H1 (cell line): ENCODE measurements around the gene GALNT9. TPM values are rescaled to one million over a fixed set of nuclear protein-coding genes. Genes with fewer than 3 reads are reported as not detected.

Source experiments
- CTCF ChIA-PET: fragments of 300-600 bp; sonication (Branson Sonifier 250); formaldehyde crosslinking; loops from one replicate; lab custom pipeline; 2021; ENCODE audit not compliant: partially characterized antibody; lab: Charles Lee
- POLR2A ChIA-PET: fragments of 300-600 bp; sonication (Branson Sonifier 250); formaldehyde crosslinking; loops from one replicate; lab custom pipeline; 2021; ENCODE audit warnings: inconsistent platforms; ENCODE audit not compliant: partially characterized antibody; lab: Charles Lee
- DNase-seq, 2 experiments: peaks; one replicate each; pipeline versions ENCODE4 v3.0.0 to v3.0.0-alpha.2; 2010 to 2022; ENCODE audit warnings: low spot score in 2 of 2, low read depth in 1 of 2, mixed read lengths in 1 of 2
- FAIRE-seq: peaks from 2 replicates; lab custom pipeline; 2011; peaks lifted over from hg19 to GRCh38; lab: Jason Lieb, UNC
- H2AFZ ChIP-seq: 2 replicates; pipeline ENCODE4 v1.8.1; 2012; ENCODE audit warnings: low read length, inconsistent platforms
- H2AK5ac ChIP-seq: 2 replicates; pipeline ENCODE4 v1.6.1; 2013; ENCODE audit warnings: low read depth, low read length
- H2BK120ac ChIP-seq: replicated peaks from 2 replicates; pipeline ENCODE3; 2013; ENCODE audit warnings: low read depth, low read length, inconsistent platforms
- H2BK12ac ChIP-seq: 2 replicates; pipeline ENCODE4 v1.6.1; 2013; ENCODE audit warnings: low read depth, low read length
- H2BK15ac ChIP-seq: 2 replicates; pipeline ENCODE4 v1.6.1; 2013; ENCODE audit warnings: low read length
- H2BK20ac ChIP-seq: 2 replicates; pipeline ENCODE4 v1.6.1; 2013; ENCODE audit warnings: low read length
- H2BK5ac ChIP-seq: 2 replicates; pipeline ENCODE4 v1.6.1; 2013; ENCODE audit warnings: low read depth, low read length
- H3K14ac ChIP-seq: 2 replicates; pipeline ENCODE4 v1.6.1; 2013; ENCODE audit warnings: inconsistent platforms; ENCODE audit not compliant: insufficient read length
- H3K18ac ChIP-seq: 2 replicates; pipeline ENCODE4 v1.6.1; 2013; ENCODE audit warnings: low read length; ENCODE audit errors: extremely low read depth
- H3K23ac ChIP-seq: 2 replicates; pipeline ENCODE4 v1.6.1; 2013; ENCODE audit warnings: inconsistent platforms; ENCODE audit not compliant: insufficient read length
- H3K23me2 ChIP-seq: 2 replicates; pipeline ENCODE4 v1.6.1; 2013; ENCODE audit warnings: low read depth, low read length
- H3K27ac ChIP-seq: 2 replicates; pipeline ENCODE4 v1.6.1; 2011; ENCODE audit warnings: low read depth, low read length, inconsistent platforms
- H3K27me3 ChIP-seq, 4 experiments: replicated peaks in 1 of 4; 1 replicate in 1 of 4; 2 replicates in 3 of 4; pipeline versions ENCODE4 v1.6.1 to v1.8.1; 2011 to 2013; ENCODE audit warnings: low read length in 3 of 4, mild to moderate bottlenecking in 3 of 4, inconsistent platforms in 2 of 4, mixed read lengths in 2 of 4, moderate library complexity in 1 of 4; ENCODE audit not compliant: control insufficient read depth in 3 of 4, insufficient read depth in 3 of 4; ENCODE audit errors: extremely low read depth in 1 of 4
- H3K36me3 ChIP-seq, 4 experiments: 2 replicates each; pipeline versions ENCODE4 v1.6.1 to v1.8.1; 2011 to 2013; ENCODE audit warnings: mild to moderate bottlenecking in 4 of 4, low read length in 3 of 4, moderate library complexity in 2 of 4, control low read depth in 1 of 4, inconsistent platforms in 1 of 4; ENCODE audit not compliant: insufficient read depth in 4 of 4, control insufficient read depth in 2 of 4
- H3K4ac ChIP-seq: replicated peaks from 2 replicates; pipeline ENCODE3; 2013; ENCODE audit warnings: low read length, low read depth, mixed read lengths, inconsistent platforms; ENCODE audit not compliant: insufficient read length
- H3K4me1 ChIP-seq, 4 experiments: replicated peaks in 1 of 4; 1 replicate in 1 of 4; 2 replicates in 3 of 4; pipeline versions ENCODE4 v1.6.1 to v1.8.1; 2011 to 2013; ENCODE audit warnings: low read length in 3 of 4, inconsistent platforms in 2 of 4, mixed read lengths in 1 of 4; ENCODE audit not compliant: insufficient read depth in 4 of 4, control insufficient read depth in 3 of 4
- H3K4me2 ChIP-seq, 2 experiments: 2 replicates each; pipeline versions ENCODE4 v1.6.1 to v1.8.1; 2011 to 2013; ENCODE audit warnings: low read depth in 2 of 2, low read length in 2 of 2, control low read depth in 1 of 2, inconsistent platforms in 1 of 2, mild to moderate bottlenecking in 1 of 2; ENCODE audit not compliant: insufficient read depth in 1 of 2
- H3K4me3 ChIP-seq, 4 experiments: fragments of 200-600, 300-600 bp in 1 of 4; sonication (generic), shearing (Covaris generic), sonication (Bioruptor Twin) in 1 of 4; 2 replicates each; pipeline versions ENCODE4 v1.5.1 to v1.8.1; 2011 to 2016; ENCODE audit warnings: low read length in 4 of 4, low read depth in 3 of 4, control low read depth in 2 of 4, inconsistent platforms in 2 of 4, mild to moderate bottlenecking in 2 of 4, mixed read lengths in 1 of 4, moderate library complexity in 1 of 4; ENCODE audit not compliant: insufficient read depth in 2 of 4; ENCODE audit errors: extremely low read depth in 1 of 4
- H3K56ac ChIP-seq: replicated peaks from 2 replicates; pipeline ENCODE3; 2013; ENCODE audit warnings: low read depth, mild to moderate bottlenecking, mixed read lengths, low read length, inconsistent platforms; ENCODE audit not compliant: insufficient read length
- H3K79me1 ChIP-seq: 2 replicates; pipeline ENCODE4 v1.6.1; 2013; ENCODE audit warnings: low read depth, low read length, control low read depth
- H3K79me2 ChIP-seq, 2 experiments: 2 replicates each; pipeline versions ENCODE4 v1.6.1 to v1.8.1; 2012 to 2013; ENCODE audit warnings: low read length in 2 of 2, mild to moderate bottlenecking in 2 of 2, inconsistent platforms in 1 of 2; ENCODE audit not compliant: insufficient read depth in 2 of 2, control insufficient read depth in 1 of 2
- H3K9ac ChIP-seq, 4 experiments: replicated peaks in 1 of 4; 1 replicate in 1 of 4; 2 replicates in 3 of 4; pipeline versions ENCODE4 v1.6.1 to v1.8.1; 2011 to 2013; ENCODE audit warnings: low read depth in 3 of 4, low read length in 3 of 4, control low read depth in 2 of 4, mild to moderate bottlenecking in 2 of 4, moderate library complexity in 2 of 4, inconsistent platforms in 1 of 4; ENCODE audit errors: extremely low read depth in 1 of 4
- H3K9me3 ChIP-seq, 2 experiments: 2 replicates each; pipeline versions ENCODE4 v1.6.1 to v1.8.1; 2012 to 2013; ENCODE audit warnings: mild to moderate bottlenecking in 2 of 2, moderate library complexity in 2 of 2, control low read depth in 1 of 2, inconsistent platforms in 1 of 2, low read depth in 1 of 2, low read length in 1 of 2, mixed read lengths in 1 of 2; ENCODE audit not compliant: insufficient read depth in 2 of 2
- H4K20me1 ChIP-seq, 2 experiments: replicated peaks in 1 of 2; 2 replicates each; pipeline versions ENCODE3 to v1.8.1; 2011 to 2013; ENCODE audit warnings: inconsistent platforms in 2 of 2, low read length in 2 of 2, mild to moderate bottlenecking in 1 of 2; ENCODE audit not compliant: insufficient read depth in 2 of 2, control insufficient read depth in 1 of 2
- H4K5ac ChIP-seq: 2 replicates; pipeline ENCODE4 v1.6.1; 2013; ENCODE audit warnings: low read length, low read depth, mixed read lengths, inconsistent platforms; ENCODE audit not compliant: insufficient read length
- H4K8ac ChIP-seq: 2 replicates; pipeline ENCODE4 v1.8.0; 2013; ENCODE audit warnings: mild to moderate bottlenecking, moderate library complexity, low read length, inconsistent platforms; ENCODE audit not compliant: insufficient read depth; ENCODE audit errors: extremely low read depth
- H4K91ac ChIP-seq: replicated peaks from 2 replicates; pipeline ENCODE3; 2013; ENCODE audit warnings: low read length, mixed read lengths, inconsistent platforms; ENCODE audit not compliant: insufficient read length
- WGBS, 2 experiments: shearing (Covaris generic) in 1 of 2; methylation state at CpG; one replicate each; pipeline versions ENCODE4 v1.1.6 to v1.1.7; 2013 to 2015; ENCODE audit warnings: low lambda C conversion rate in 2 of 2, mixed read lengths in 2 of 2, inconsistent platforms in 1 of 2, low coverage in 1 of 2, missing lambda C conversion rate in 1 of 2; ENCODE audit not compliant: insufficient replicate concordance in 2 of 2, insufficient coverage in 1 of 2, insufficient read length in 1 of 2; ENCODE audit errors: extremely low coverage in 1 of 2, missing lambda C conversion rate in 1 of 2; 5-methylcytosine and 5-hydroxymethylcytosine counted together
- polyA plus RNA-seq, 7 experiments: library from polyadenylated mRNA; depleted of rRNA in 3 of 7; stranded (reverse) in 5 of 7; unstranded in 2 of 7; fragments of >200 nt in 5 of 7; fragments of 200-250 nt in 2 of 7; gene quantifications; 1 replicate in 5 of 7; 2 replicates in 1 of 7; 4 replicates in 1 of 7; pipeline versions ENCODE4 v1.2.1 to v1.2.3, GENCODE V29; 2011 to 2013; ENCODE audit warnings: missing spikeins in 2 of 7, mixed read lengths in 2 of 7
- total RNA-seq: library from RNA; stranded (reverse); fragmentation: NEBNext Ultra II Directional; extraction: Animal tissue kit (Norgen Biotek cat#: 25700); gene quantifications from 2 replicates; pipeline ENCODE4 v1.2.1, GENCODE V29; 2021

Gene GALNT9
- total and polyA plus RNA-seq, 2 of the 8 experiments (the other 6 are each of a cell fraction or from before 2014, with no cell fraction given): 2.0 to 3.6 TPM

GRCh38 chr12:132318135-132318534 is 11.3 kb downstream of the GALNT9 start:
- H3K4me1 ChIP-seq: no peaks in the 10 kb centered on the region; a peak in 1 of 7 replicates
- H3K79me2 ChIP-seq: no peaks in the 10 kb centered on the region
- no peak overlapping the region for H3K56ac ChIP-seq
- H2AK5ac ChIP-seq: no peak overlapping the region
- H4K8ac ChIP-seq: no peak overlapping the region
- no peak overlapping the region for H2BK5ac ChIP-seq
- no peak overlapping the region for H3K27ac ChIP-seq
- no peak overlapping the region for H2BK120ac ChIP-seq
- peaks cover 0 to 3% of the 10 kb centered on the region in 2 experiments for H4K20me1 ChIP-seq
- H3K23me2 ChIP-seq: peaks cover 9% of the 10 kb centered on the region; the same call in 1 of the 2 replicates
- H2AFZ ChIP-seq: no peak overlapping the region
- no peak overlapping the region for H3K18ac ChIP-seq
- H3K79me1 ChIP-seq: no peaks in the 10 kb centered on the region
- H3K27me3 ChIP-seq: peaks cover 2 to 9% (median 6%) of the 10 kb centered on the region in 4 experiments; a peak in 5 of 7 replicates
- H2BK15ac ChIP-seq: no peak overlapping the region
- no peak overlapping the region for H3K4ac ChIP-seq
- H2BK12ac ChIP-seq: no peak overlapping the region
- POLR2A ChIA-PET: no interaction called here
- no peak overlapping the region for H4K91ac ChIP-seq
- no peaks in the 10 kb centered on the region for H3K9me3 ChIP-seq
- no peak overlapping the region for H2BK20ac ChIP-seq
- CTCF ChIA-PET: interaction anchor here (0.9 to 1.6 kb wide), 5 partner anchors 10 to 205 kb away, joined by 3 to 6 read pairs (median 4); no protein-coding TSS in a partner anchor
- no peak overlapping the region for H3K4me3 ChIP-seq
- no peak for FAIRE-seq
- no peaks in the 10 kb centered on the region for H3K36me3 ChIP-seq
- H3K14ac ChIP-seq: no peak overlapping the region
- 95% methylated on average over 10 of the region's 10 CpGs; no CpG with 5 or more reads in 1 of the 2 experiments for WGBS, 2 experiments
- no peak overlapping the region for H3K9ac ChIP-seq
- no peak overlapping the region for H3K4me2 ChIP-seq
- DNase-seq: no peak
- no peak overlapping the region for H3K23ac ChIP-seq
- H4K5ac ChIP-seq: no peak overlapping the region
